Immature natural killer cell (primary cell): ENCODE data around the gene SV2C. TPM values are rescaled to one million over a fixed set of nuclear protein-coding genes. Genes with fewer than 3 reads are reported as not detected.
A peak's percentile ranks its signal among the peaks of the same experiment; 100 is the strongest.

Source experiments
- DNase-seq, 3 donors: peaks; one replicate each; pipeline ENCODE4 v3.0.0; 2022; ENCODE audit warnings: mixed read lengths in 1 of 3
- H3K27ac Mint-ChIP-seq, 6 donors: one replicate each; pipeline ENCODE4 v1.8.0; 2020; ENCODE audit warnings: mixed read lengths in 6 of 6, mild to moderate bottlenecking in 5 of 6, inconsistent platforms in 4 of 6, moderate library complexity in 3 of 6
- H3K27me3 Mint-ChIP-seq, 3 donors: one replicate each; pipeline ENCODE4 v1.8.0; 2020 to 2021; ENCODE audit warnings: low read depth in 3 of 3, mild to moderate bottlenecking in 3 of 3, mixed read lengths in 3 of 3, moderate library complexity in 3 of 3, inconsistent platforms in 1 of 3
- H3K36me3 Mint-ChIP-seq, 3 donors: one replicate each; pipeline ENCODE4 v1.8.0; 2020; ENCODE audit warnings: mixed read lengths in 3 of 3, inconsistent platforms in 2 of 3, mild to moderate bottlenecking in 2 of 3
- H3K4me1 Mint-ChIP-seq, 2 donors: one replicate each; pipeline ENCODE4 v1.8.0; 2020; ENCODE audit warnings: inconsistent platforms in 2 of 2, mild to moderate bottlenecking in 2 of 2, mixed read lengths in 2 of 2, moderate library complexity in 1 of 2
- H3K4me3 Mint-ChIP-seq, 5 donors: one replicate each; pipeline ENCODE4 v1.8.0; 2020; ENCODE audit warnings: mild to moderate bottlenecking in 5 of 5, mixed read lengths in 5 of 5, inconsistent platforms in 3 of 5, moderate library complexity in 3 of 5
- H3K9me3 Mint-ChIP-seq, 6 donors: one replicate each; pipeline ENCODE4 v1.8.0; 2020; ENCODE audit warnings: mild to moderate bottlenecking in 6 of 6, mixed read lengths in 6 of 6, inconsistent platforms in 4 of 6, moderate library complexity in 3 of 6
- polyA plus RNA-seq, 3 donors: library from polyadenylated mRNA; unstranded; fragments of 300-500 nt; fragmentation: Illumina TruSeq; gene quantifications; one replicate each; pipeline ENCODE4 v1.2.3, GENCODE V29; 2021

Gene SV2C
- polyA plus RNA-seq, 3 donors from 2014 or later: not detected

GRCh38 chr5:76376148-76376865 lies 293.1 kb downstream of the SV2C start:
- no peaks in the 10 kb centered on the region for H3K9me3 Mint-ChIP-seq
- peaks cover 15 to 43% of the 10 kb centered on the region in 2 donors for H3K4me1 Mint-ChIP-seq
- peaks cover 2 to 5% (median 3%) of the 10 kb centered on the region in 3 donors for H3K36me3 Mint-ChIP-seq
- H3K27ac Mint-ChIP-seq: peak overlapping the region in 1 of 6 donors; percentile 13
- H3K4me3 Mint-ChIP-seq: no peak overlapping the region
- no peak for DNase-seq
- H3K27me3 Mint-ChIP-seq: peaks cover 0 to 2% (median 0%) of the 10 kb centered on the region in 3 donors

- peaks cover 2 to 5% (median 3%) of the 10 kb centered on the region in 3 donors for H3K36me3 Mint-ChIP-seq
- no peak for DNase-seq
- peaks cover 15 to 43% of the 10 kb centered on the region in 2 donors for H3K4me1 Mint-ChIP-seq
- no peak overlapping the region for H3K4me3 Mint-ChIP-seq
- peaks cover 0 to 2% (median 0%) of the 10 kb centered on the region in 3 donors for H3K27me3 Mint-ChIP-seq
- peak overlapping the region in 1 of 6 donors; percentile 13 for H3K27ac Mint-ChIP-seq
- no peaks in the 10 kb centered on the region for H3K9me3 Mint-ChIP-seq
Measured at GRCh38 chr5:76376866-76377230, 293.7 kb downstream of the SV2C start.

GRCh38 chr5:76378355-76378754 lies 295.2 kb downstream of the SV2C start:
- H3K9me3 Mint-ChIP-seq: no peaks in the 10 kb centered on the region
- peaks cover 0 to 2% (median 2%) of the 10 kb centered on the region in 3 donors for H3K27me3 Mint-ChIP-seq
- H3K4me3 Mint-ChIP-seq: no peak overlapping the region
- peaks cover 24 to 49% of the 10 kb centered on the region in 2 donors for H3K4me1 Mint-ChIP-seq
- no peak for DNase-seq
- peaks cover 2 to 5% (median 3%) of the 10 kb centered on the region in 3 donors for H3K36me3 Mint-ChIP-seq
- peak overlapping the region in 5 of 6 donors; percentile 28 to 68 (median 63) for H3K27ac Mint-ChIP-seq

- no peak for DNase-seq
- Mint-ChIP-seq H3K9me3 (no peaks in the 10 kb centered on the region), H3K27ac (peak overlapping the region in 4 of 6 donors; percentile 34 to 77 (median 70)), H3K27me3 (peaks cover 0 to 2% (median 0%) of the 10 kb centered on the region in 3 donors), H3K36me3 (peaks cover 2 to 5% (median 2%) of the 10 kb centered on the region in 3 donors), H3K4me3 (no peak overlapping the region), H3K4me1 (peaks cover 33 to 59% of the 10 kb centered on the region in 2 donors)
Measured at GRCh38 chr5:76379316-76379715, 296.1 kb downstream of the SV2C start.

GRCh38 chr5:76379855-76380254 lies 296.7 kb downstream of the SV2C start:
- H3K9me3 Mint-ChIP-seq: no peaks in the 10 kb centered on the region
- no peak for DNase-seq
- no peak overlapping the region for H3K4me3 Mint-ChIP-seq
- peak overlapping the region in 1 of 6 donors; percentile 71 for H3K27ac Mint-ChIP-seq
- peaks cover 37 to 64% of the 10 kb centered on the region in 2 donors for H3K4me1 Mint-ChIP-seq
- H3K27me3 Mint-ChIP-seq: peaks cover 0 to 2% (median 0%) of the 10 kb centered on the region in 3 donors
- H3K36me3 Mint-ChIP-seq: peaks cover 0 to 5% (median 0%) of the 10 kb centered on the region in 3 donors

DNA sequence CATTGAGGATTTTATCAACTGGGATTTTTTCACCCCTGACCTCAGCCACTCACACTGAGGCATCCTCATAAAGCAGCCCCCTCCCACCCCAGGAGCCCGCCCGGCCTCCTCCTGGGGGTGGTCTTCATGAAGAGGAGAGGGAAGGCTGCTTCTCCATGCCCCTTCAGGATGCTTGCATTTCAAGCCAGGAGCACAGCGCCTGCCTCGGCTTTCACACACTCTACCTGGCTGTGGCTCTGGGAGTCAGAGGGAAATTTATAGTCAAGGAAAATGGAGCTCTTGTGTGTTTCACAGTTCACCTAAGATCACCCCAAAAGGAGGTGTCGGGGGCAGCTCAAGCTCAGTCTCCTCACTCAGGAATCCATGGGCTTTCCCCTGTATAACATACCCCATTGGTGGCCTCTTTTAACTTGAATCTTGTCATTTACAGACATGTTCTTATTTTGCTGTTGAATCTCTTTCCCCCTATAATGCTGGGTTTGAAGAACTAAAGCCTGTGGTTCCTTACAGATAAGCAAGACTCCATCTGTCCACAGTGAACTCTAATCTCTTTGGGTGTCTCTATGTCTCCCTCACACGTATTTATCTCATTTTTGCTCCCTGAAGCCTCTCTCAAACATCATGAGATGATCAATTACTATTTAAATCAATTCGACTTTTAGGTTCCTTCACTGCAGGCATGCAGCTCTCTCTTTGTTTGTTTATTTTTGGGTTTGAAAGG lies 297.3 kb downstream of the SV2C start:
- peak overlapping the region in 4 of 6 donors; percentile 47 to 71 (median 60) for H3K27ac Mint-ChIP-seq
- no peak overlapping the region for H3K4me3 Mint-ChIP-seq
- peaks cover 42 to 71% of the 10 kb centered on the region in 2 donors for H3K4me1 Mint-ChIP-seq
- H3K27me3 Mint-ChIP-seq: peaks cover 0 to 2% (median 0%) of the 10 kb centered on the region in 3 donors
- no peak for DNase-seq
- H3K9me3 Mint-ChIP-seq: no peaks in the 10 kb centered on the region
- peaks cover 0 to 5% (median 0%) of the 10 kb centered on the region in 3 donors for H3K36me3 Mint-ChIP-seq

DNA sequence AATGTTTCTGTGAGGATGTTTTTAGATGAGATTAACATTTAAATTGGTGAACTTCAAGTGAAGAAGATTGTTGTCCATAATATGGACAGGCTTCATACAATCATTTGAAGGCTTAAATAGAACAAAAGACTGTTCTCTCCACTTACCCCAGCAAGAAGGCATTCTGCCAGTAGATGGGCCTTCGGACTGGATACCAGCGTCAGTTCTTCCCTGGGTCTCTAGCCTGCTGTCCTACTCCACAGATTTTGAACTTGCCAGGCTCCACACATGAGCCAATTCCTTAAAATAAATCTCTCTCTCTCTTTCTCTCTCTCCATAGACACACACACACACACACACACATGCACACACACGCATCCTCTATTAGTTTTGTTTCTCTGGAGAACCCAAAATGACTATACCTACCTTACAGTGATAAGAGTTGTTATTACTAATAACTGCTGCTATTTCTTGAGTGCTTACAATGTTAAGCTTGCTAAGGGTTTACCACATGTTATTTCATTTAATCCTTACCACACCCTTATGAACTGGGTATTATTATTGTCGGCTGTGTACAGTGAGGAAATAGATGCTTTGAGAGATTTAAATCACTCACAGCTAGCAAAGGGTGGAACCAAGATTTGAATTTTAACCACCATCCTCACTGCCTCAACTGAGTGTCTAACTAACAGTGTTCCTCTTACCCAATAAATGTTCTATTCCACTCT lies 300.1 kb downstream of the SV2C start:
- Mint-ChIP-seq H3K4me1 (peaks cover 41 to 63% of the 10 kb centered on the region in 2 donors), H3K36me3 (peaks cover 0 to 4% (median 0%) of the 10 kb centered on the region in 3 donors), H3K4me3 (peak overlapping the region in 2 of 5 donors; percentile 4 to 8), H3K27ac (peak overlapping the region; percentile 2 to 71 (median 22)), H3K27me3 (peaks cover 0 to 2% (median 0%) of the 10 kb centered on the region in 3 donors), H3K9me3 (no peaks in the 10 kb centered on the region)
- DNase-seq: no peak

- Mint-ChIP-seq H3K27ac (peak overlapping the region in 5 of 6 donors; percentile 49 to 78 (median 70)), H3K9me3 (no peaks in the 10 kb centered on the region), H3K27me3 (peaks cover 0 to 2% (median 0%) of the 10 kb centered on the region in 3 donors), H3K4me1 (peaks cover 40 to 59% of the 10 kb centered on the region in 2 donors), H3K36me3 (no peaks in the 10 kb centered on the region), H3K4me3 (peak overlapping the region in 4 of 5 donors; percentile 27 to 65 (median 38))
- no peak for DNase-seq
Measured at GRCh38 chr5:76384189-76384588, 301.0 kb downstream of the SV2C start.

DNA sequence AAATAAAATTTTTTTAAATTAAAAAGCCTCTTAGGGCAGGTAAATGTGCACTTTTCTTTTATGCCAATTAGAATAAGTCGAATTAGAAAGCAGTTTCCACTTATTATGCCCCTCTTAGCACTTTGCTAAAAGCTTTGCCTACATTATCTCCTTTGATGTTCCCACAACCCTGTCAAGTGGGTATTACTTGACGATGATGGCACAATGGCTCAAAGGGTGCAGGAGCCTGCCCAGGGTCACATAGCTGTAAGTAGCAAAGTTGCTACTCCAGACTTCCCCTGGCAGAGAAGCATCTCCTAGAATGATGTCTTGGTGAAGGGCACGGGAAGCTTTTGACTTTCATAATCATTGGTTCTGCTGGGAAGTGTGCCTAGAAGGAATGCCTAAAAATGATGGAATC lies 301.5 kb downstream of the SV2C start:
- Mint-ChIP-seq H3K9me3 (no peaks in the 10 kb centered on the region), H3K27me3 (peaks cover 0 to 2% (median 0%) of the 10 kb centered on the region in 3 donors), H3K4me1 (peaks cover 39 to 56% of the 10 kb centered on the region in 2 donors), H3K36me3 (no peaks in the 10 kb centered on the region), H3K4me3 (peak overlapping the region in 2 of 5 donors; percentile 40 to 58), H3K27ac (peak overlapping the region in 4 of 6 donors; percentile 34 to 70 (median 60))
- no peak for DNase-seq

DNA sequence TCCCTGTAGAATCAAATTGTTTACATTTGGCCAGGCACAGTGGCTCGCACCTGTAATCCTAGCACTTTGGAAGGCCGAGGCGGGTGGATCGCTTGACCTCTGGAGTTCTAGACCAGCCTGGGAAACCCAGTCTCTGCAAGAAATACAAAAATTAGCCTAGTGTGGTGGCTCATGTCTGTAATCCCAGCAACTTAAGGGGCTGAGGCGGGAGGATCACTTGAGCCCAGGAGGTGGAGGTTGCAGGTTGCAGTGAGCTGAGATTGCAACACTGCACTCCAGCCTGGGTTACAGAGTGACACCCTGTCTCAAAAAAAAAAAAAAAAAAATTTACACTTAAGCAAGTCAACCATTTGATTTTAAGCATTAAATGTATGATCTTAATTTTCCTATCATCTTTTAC lies 302.4 kb downstream of the SV2C start:
- H3K9me3 Mint-ChIP-seq: no peaks in the 10 kb centered on the region
- H3K4me3 Mint-ChIP-seq: no peak overlapping the region
- DNase-seq: no peak
- H3K27me3 Mint-ChIP-seq: peaks cover 0 to 2% (median 0%) of the 10 kb centered on the region in 3 donors
- H3K27ac Mint-ChIP-seq: peak overlapping the region in 3 of 6 donors; percentile 26 to 64 (median 34)
- H3K4me1 Mint-ChIP-seq: peaks cover 47 to 57% of the 10 kb centered on the region in 2 donors
- no peaks in the 10 kb centered on the region for H3K36me3 Mint-ChIP-seq

GRCh38 chr5:76386360-76386759 lies 303.2 kb downstream of the SV2C start:
- H3K36me3 Mint-ChIP-seq: no peaks in the 10 kb centered on the region
- peaks cover 0 to 2% (median 0%) of the 10 kb centered on the region in 3 donors for H3K27me3 Mint-ChIP-seq
- no peaks in the 10 kb centered on the region for H3K9me3 Mint-ChIP-seq
- H3K27ac Mint-ChIP-seq: peak overlapping the region in 1 of 6 donors; percentile 86
- no peak overlapping the region for H3K4me3 Mint-ChIP-seq
- peaks cover 52 to 60% of the 10 kb centered on the region in 2 donors for H3K4me1 Mint-ChIP-seq
- no peak for DNase-seq

DNA sequence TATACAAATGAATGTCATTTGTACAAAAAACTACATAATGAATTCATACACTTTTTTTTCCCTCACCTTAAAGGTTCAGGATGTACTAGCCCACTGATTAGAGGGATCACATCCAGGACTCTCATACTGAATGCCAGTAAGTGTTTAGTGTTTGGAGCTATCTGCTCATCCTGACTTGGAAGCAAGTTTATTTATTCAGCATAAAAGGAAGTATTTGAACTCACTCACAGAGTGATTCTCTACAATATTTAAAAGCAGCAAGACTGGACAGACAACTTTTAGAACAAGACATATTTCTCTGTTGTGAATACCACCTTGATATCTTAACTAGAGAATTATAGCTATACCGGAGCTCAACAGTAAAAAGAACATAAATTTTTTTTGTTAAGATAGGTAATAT lies 305.1 kb downstream of the SV2C start:
- Mint-ChIP-seq H3K27ac (peak overlapping the region in 1 of 6 donors; percentile 2), H3K4me3 (no peak overlapping the region), H3K36me3 (no peaks in the 10 kb centered on the region), H3K27me3 (no peaks in the 10 kb centered on the region), H3K4me1 (peaks cover 62 to 74% of the 10 kb centered on the region in 2 donors), H3K9me3 (peaks cover 0 to 5% (median 0%) of the 10 kb centered on the region in 6 donors)
- DNase-seq: no peak

GRCh38 chr5:76388791-76389512 lies 305.8 kb downstream of the SV2C start:
- H3K4me3 Mint-ChIP-seq: no peak overlapping the region
- no peaks in the 10 kb centered on the region for H3K36me3 Mint-ChIP-seq
- peaks cover 0 to 5% (median 0%) of the 10 kb centered on the region in 6 donors for H3K9me3 Mint-ChIP-seq
- H3K27ac Mint-ChIP-seq: peak overlapping the region in 2 of 6 donors; percentile 1 to 18
- H3K4me1 Mint-ChIP-seq: peaks cover 63 to 74% of the 10 kb centered on the region in 2 donors
- no peak for DNase-seq
- no peaks in the 10 kb centered on the region for H3K27me3 Mint-ChIP-seq
